NCI-H1436 treated with DMSO at 0.1 percent for 48 hours (cell line): Measurements from ENCODE around the gene DUOXA2.

ENCODE experiments used
- DNase-seq: peaks from one replicate; lab custom pipeline; 2025; lab: John Stamatoyannopoulos, UW

The DUOXA2 gene

GRCh38 chr15:45136378-45136764 lies 22.2 kb downstream of the DUOXA2 start:
- DNase-seq: no peak

GRCh38 chr15:45137703-45138102 lies 23.6 kb downstream of the DUOXA2 start:
- DNase-seq: no peak

GRCh38 chr15:45138814-45139765 lies 25.0 kb downstream of the DUOXA2 start:
- no peak for DNase-seq

- DNase-seq: no peak
Measured at GRCh38 chr15:45139770-45140169, 25.6 kb downstream of the DUOXA2 start.

DNA sequence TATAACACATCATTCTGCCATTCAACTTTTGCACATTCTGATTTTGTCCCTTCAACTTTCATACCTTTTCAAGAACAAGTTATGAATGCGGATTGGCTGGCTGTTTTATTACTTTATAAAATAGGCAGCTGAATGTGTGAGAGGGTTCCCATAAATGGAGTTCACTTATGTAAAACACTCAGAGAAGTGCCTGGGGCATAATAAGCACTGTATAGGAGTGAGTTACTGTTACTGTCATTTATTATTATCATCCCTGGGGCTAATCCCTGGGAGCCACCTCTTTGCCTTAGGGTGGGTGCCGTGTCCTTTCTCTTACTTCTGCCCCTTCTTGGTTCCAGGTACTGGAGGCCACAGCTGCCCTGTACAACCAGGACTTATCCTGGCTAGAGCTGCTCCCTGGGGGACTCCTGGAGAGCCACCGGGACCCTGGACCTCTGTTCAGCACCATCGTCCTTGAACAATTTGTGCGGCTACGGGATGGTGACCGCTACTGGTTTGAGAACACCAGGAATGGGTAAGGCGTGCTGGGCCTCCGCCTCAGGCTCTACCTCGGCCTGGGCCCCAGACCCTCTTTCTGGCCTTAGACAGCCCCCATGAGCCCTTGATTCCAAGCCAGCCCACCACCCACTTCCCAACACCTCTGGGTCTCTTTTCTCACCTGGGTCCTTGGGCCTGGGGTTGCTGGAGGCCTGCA lies 26.6 kb downstream of the DUOXA2 start:
- no peak for DNase-seq

DNA sequence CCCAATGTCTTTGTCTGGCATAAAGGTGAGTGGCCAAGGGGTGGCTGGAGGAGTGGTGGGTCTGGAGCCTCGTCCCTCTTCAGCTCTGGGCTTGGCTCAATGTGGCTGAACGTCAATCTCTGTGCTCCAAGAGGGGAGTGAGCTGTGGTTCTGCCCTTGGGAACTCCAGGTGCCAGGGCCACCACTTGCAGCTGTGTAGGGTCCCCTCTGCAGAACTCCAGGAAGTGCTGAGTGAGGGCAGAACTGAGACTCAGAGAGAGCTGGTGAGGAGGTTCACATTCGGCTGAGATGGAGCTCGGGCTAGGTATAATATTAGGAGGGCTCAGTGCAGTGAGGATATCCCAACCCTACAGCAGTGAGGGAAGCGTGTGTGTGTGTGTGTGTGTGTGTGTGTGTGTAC lies 27.3 kb downstream of the DUOXA2 start:
- no peak for DNase-seq

- no peak for DNase-seq
Measured at GRCh38 chr15:45143056-45143455, 28.9 kb downstream of the DUOXA2 start.

GRCh38 chr15:45143946-45144345 lies 29.8 kb downstream of the DUOXA2 start:
- no peak for DNase-seq

DNA sequence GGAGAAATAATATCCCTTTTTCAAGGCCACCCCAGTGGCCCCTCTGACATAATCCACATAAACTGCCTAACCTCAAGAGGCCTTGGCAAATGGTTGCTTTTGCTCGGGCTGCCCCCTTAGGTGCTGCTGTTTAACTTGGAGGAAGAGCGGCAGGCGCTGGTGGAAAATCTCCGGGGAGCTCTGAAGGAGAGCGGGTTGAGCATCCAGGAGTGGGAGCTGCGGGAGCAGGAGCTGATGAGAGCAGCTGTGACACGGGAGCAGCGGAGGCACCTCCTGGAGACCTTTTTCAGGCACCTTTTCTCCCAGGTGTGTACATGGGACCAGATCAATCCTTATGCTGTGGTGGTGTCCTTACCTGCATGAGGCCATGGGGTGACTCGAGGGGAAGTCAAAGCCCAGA lies 30.6 kb downstream of the DUOXA2 start:
- no peak for DNase-seq

DNA sequence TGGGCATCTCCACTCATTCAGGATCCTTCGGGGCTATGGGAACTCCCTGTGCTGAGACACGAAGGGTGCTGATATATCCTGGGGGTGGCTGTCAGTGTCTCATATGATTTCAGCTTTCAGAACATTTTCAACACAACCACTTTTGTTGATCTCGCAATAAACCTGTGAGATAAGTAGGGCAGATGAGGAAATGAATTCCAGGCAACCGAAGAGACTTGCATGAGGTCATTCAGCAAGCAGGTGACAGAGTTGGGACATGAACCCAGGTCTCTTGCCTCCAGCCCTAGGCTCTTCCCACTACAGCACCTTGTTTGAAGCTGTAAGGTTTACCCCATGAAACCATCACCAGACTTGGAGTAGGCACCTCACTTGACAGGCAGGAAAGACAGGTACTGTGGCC lies 32.3 kb downstream of the DUOXA2 start:
- no peak for DNase-seq

DNA sequence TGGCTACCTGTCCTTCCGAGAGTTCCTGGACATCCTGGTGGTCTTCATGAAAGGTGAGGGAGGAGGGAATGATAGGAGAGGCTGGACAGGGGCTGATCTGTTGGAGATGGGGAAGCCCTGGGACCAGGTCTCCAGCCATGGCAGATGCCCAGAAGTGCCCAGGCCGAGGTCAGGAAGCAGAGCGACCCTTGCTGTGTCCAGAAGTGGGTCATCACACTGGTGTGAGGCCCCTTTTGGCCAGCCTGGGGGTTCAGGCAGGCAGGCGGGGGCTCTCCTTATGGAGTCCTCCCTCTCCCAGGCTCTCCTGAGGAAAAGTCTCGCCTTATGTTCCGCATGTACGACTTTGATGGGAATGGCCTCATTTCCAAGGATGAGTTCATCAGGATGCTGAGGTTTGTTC lies 33.5 kb downstream of the DUOXA2 start:
- DNase-seq: no peak

DNA sequence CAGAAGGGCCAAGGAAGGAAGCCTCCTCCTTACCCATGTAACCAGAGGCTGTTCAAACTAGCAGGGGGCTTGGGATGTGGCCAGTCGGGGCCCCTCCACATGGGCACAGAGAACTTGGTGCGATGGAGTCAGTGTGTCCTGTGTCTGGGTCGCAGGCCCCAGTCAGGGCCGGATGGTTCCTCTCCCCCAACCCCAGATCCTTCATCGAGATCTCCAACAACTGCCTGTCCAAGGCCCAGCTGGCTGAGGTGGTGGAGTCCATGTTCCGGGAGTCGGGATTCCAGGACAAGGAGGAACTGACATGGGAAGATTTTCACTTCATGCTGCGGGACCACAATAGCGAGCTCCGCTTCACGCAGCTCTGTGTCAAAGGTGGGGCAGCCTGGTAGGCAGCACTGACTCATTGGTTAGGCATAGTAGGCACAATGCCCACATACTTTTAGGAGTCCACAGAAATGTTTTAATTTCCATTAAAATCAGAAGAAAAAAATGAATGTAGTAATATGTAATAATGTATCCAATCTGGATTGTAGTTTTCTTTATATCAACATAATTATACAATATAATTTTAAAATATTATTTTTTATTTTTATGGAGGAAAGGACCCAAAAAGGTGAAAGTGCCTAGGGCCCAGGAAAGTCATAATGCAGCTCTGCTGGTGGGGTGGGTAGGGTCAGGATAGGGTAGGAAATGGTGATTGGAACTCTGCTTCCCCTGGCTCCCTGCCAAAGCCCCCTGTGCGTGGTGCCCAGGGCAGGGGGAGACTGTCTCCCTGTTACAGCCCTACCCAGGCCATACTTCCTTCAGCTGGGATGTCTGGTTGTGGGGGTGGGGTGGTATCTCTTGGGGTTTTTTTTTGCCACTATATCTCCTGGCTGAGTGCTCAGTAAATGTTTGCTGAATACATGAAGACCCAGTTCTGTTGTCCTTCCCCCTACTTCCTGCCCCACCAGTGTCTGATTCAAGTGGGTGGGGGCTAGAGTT lies 34.2 kb downstream of the DUOXA2 start:
- no peak for DNase-seq

GRCh38 chr15:45149060-45149459 lies 34.9 kb downstream of the DUOXA2 start:
- no peak for DNase-seq

GRCh38 chr15:45150481-45150880 lies 36.4 kb downstream of the DUOXA2 start:
- DNase-seq: no peak

DNA sequence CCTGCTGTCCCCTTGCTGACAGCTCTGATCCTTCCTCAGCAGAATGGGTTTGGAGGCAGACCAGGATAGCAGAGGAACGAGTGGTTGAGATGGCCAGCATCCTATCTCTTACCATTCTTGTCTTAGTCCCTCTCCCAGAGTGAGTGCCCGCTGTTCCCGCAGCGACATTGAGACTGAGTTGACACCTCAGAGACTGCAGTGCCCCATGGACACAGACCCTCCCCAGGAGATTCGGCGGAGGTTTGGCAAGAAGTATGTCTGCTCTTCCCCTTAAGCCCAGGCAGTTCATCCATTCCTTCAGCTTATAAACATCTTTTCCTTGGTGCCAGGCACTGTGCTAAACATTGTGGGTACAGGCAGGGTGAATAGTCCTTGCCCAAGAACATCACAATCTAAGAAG lies 36.9 kb downstream of the DUOXA2 start:
- no peak for DNase-seq

- no peak for DNase-seq
Measured at GRCh38 chr15:45151998-45152828, 38.1 kb downstream of the DUOXA2 start.

- DNase-seq: no peak
Measured at GRCh38 chr15:45155739-45156138, 41.6 kb downstream of the DUOXA2 start.

- no peak for DNase-seq
Measured at GRCh38 chr15:45156744-45157455, 42.8 kb downstream of the DUOXA2 start.

GRCh38 chr15:45157974-45158373 lies 43.8 kb downstream of the DUOXA2 start:
- DNase-seq: no peak

DNA sequence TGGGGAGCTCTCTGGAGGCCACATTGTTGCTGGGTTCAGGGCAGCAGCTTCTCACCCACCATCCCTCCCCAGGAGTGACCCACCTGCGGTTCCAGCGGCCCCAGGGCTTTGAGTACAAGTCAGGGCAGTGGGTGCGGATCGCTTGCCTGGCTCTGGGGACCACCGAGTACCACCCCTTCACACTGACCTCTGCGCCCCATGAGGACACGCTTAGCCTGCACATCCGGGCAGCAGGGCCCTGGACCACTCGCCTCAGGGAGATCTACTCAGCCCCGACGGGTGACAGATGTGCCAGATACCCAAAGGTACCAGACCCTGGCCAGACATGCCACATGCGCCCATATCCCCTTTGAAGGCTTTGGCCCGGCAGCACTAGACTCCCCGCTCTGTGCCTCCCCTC lies 47.5 kb downstream of the DUOXA2 start:
- no peak for DNase-seq
